ENCODE measurements around the gene MYO18B. TPM values are rescaled to one million over a fixed set of nuclear protein-coding genes. Genes with fewer than 3 reads are reported as not detected.

The MYO18B gene
- total RNA-seq, 1 experiment from 2014 or later, result 0.05 TPM

GRCh38 chr22:25930788-25931310 is 188.9 kb downstream of the MYO18B start:
- DNase-seq (ENCODE audit: extremely low read depth, low read depth), result no peak

- DNase-seq (ENCODE audit: extremely low read depth, low read depth), result no peak
Measured at GRCh38 chr22:25933158-25933788, 191.3 kb downstream of the MYO18B start.

GRCh38 chr22:25935266-25936058 is 193.5 kb downstream of the MYO18B start:
- no peak for DNase-seq (ENCODE audit: extremely low read depth, low read depth)

GRCh38 chr22:25938151-25938550 is 196.2 kb downstream of the MYO18B start:
- no peak for DNase-seq (ENCODE audit: extremely low read depth, low read depth)

GRCh38 chr22:25939384-25939783 is 197.4 kb downstream of the MYO18B start:
- DNase-seq (ENCODE audit: extremely low read depth, low read depth), result no peak

- no peak for DNase-seq (ENCODE audit: extremely low read depth, low read depth)
Measured at GRCh38 chr22:25940479-25940878, 198.5 kb downstream of the MYO18B start.

- DNase-seq (ENCODE audit: extremely low read depth, low read depth), result no peak
Measured at GRCh38 chr22:25941365-25941960, 199.5 kb downstream of the MYO18B start.

GRCh38 chr22:25942115-25942855 is 200.3 kb downstream of the MYO18B start:
- DNase-seq (ENCODE audit: extremely low read depth, low read depth), result no peak

GRCh38 chr22:25942856-25943411 is 200.9 kb downstream of the MYO18B start:
- DNase-seq (ENCODE audit: extremely low read depth, low read depth), result no peak

- no peak for DNase-seq (ENCODE audit: extremely low read depth, low read depth)
Measured at GRCh38 chr22:25950111-25950510, 208.1 kb downstream of the MYO18B start.

- no peak for DNase-seq (ENCODE audit: extremely low read depth, low read depth)
Measured at GRCh38 chr22:25953276-25953675, 211.3 kb downstream of the MYO18B start.

GRCh38 chr22:25953919-25954318 is 211.9 kb downstream of the MYO18B start:
- no peak for DNase-seq (ENCODE audit: extremely low read depth, low read depth)

- no peak for DNase-seq (ENCODE audit: extremely low read depth, low read depth)
Measured at GRCh38 chr22:25955323-25955722, 213.3 kb downstream of the MYO18B start.

- no peak for DNase-seq (ENCODE audit: extremely low read depth, low read depth)
Measured at GRCh38 chr22:25956801-25957200, 214.8 kb downstream of the MYO18B start.

GRCh38 chr22:25959818-25960774 is 218.1 kb downstream of the MYO18B start:
- no peak for DNase-seq (ENCODE audit: extremely low read depth, low read depth)

GRCh38 chr22:25961699-25962098 is 219.7 kb downstream of the MYO18B start:
- no peak for DNase-seq (ENCODE audit: extremely low read depth, low read depth)

- DNase-seq (ENCODE audit: extremely low read depth, low read depth), result no peak
Measured at GRCh38 chr22:25962711-25963110, 220.7 kb downstream of the MYO18B start.

- DNase-seq (ENCODE audit: extremely low read depth, low read depth), result no peak
Measured at GRCh38 chr22:25964961-25965730, 223.2 kb downstream of the MYO18B start.

- no peak for DNase-seq (ENCODE audit: extremely low read depth, low read depth)
Measured at GRCh38 chr22:25966448-25966913, 224.5 kb downstream of the MYO18B start.
